ENCODE data around the gene MT1X.

MT1X gene

GRCh38 chr16:56677474-56677873 lies 4.8 kb upstream of the MT1X start:
- Histone ChIP-seq H4K8ac (ENCODE audit: low read depth, low read length) (no peak overlapping the region), H3K23ac (ENCODE audit: low read length) (no peak overlapping the region), H2BK120ac (ENCODE audit: insufficient read depth, low read length, poor library complexity) (no peak overlapping the region), H3K36me3 (ENCODE audit: control insufficient read depth in 1 of 2, insufficient read depth in 2 of 2, low read length in 2 of 2) (peaks cover 0 to 2% of the 10 kb centered on the region in 2 experiments), H4K91ac (ENCODE audit: low read depth, low read length) (no peak overlapping the region), H2BK12ac (ENCODE audit: low read length) (no peak overlapping the region), H3K14ac (ENCODE audit: low read length) (no peak overlapping the region), H3K79me2 (ENCODE audit: control insufficient read depth, insufficient read depth, low read length, poor library complexity) (peaks cover 1% of the 10 kb centered on the region), H2AK5ac (ENCODE audit: low read length) (no peak overlapping the region), H4K12ac (ENCODE audit: low read depth, low read length) (no peak overlapping the region), H3K9ac (ENCODE audit: low read length) (no peak overlapping the region), H3K18ac (ENCODE audit: low read length) (no peak overlapping the region), H3K4ac (ENCODE audit: low read depth, low read length) (no peak overlapping the region), H3K4me3 (ENCODE audit: low read depth, low read length) (no peak overlapping the region), H3K4me2 (ENCODE audit: low read length) (no peak overlapping the region), H3K9me3 (ENCODE audit: insufficient read depth, low read depth, low read length) (no peaks in the 10 kb centered on the region), H3K4me1 (ENCODE audit: control insufficient read depth in 1 of 2, insufficient read depth in 2 of 2, low read length in 2 of 2) (peaks cover 1 to 6% of the 10 kb centered on the region in 2 experiments), H2BK5ac (ENCODE audit: low read depth, low read length, poor library complexity) (no peak overlapping the region), H2AFZ (ENCODE audit: insufficient read depth, low read length, poor library complexity) (no peak overlapping the region), H3K27me3 (ENCODE audit: insufficient read depth, low read length) (peaks cover 22% of the 10 kb centered on the region), H3K27ac (ENCODE audit: low read depth, low read length) (no peak overlapping the region), H3K79me1 (ENCODE audit: low read length) (peaks cover 6% of the 10 kb centered on the region)
- no peak for DNase-seq
- no CpG with 5 or more reads among the region's 3 CpGs for WGBS (ENCODE audit: extremely low coverage, insufficient coverage, insufficient read length)

DNA sequence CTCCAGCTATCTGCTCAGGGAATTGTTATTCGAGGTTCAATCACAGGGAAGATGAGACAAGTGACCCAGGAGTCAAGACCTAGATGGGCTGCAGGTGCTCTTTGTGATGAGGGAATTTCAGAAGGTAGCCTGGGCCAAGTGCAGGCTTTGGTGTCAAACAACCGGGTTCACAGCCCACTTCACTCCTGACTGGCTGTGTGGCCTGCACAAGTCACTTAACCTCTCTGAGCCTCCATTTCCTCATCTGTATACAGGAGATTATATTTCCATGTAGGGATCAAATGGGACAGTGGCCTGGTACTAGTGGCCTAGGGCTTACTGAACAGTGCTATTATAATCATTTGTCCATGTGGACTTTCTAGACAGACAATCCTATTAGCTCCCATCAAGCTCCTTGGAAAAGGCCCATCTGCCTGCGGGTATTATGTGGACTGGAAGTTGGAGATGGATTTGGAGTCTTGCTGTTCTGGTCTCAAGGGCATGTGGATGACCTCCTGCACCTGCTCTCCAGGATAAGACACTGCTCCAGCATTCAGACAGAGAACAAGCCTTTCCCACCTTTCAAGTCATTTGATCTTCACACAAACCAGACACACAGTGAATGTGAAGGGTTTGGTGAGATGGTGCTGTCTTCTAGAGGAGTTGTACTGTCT lies 3.1 kb upstream of the MT1X start:
- no peak overlapping the region for H3K14ac ChIP-seq (ENCODE audit: low read length)
- no peak overlapping the region for H3K23ac ChIP-seq (ENCODE audit: low read length)
- H3K4me1 ChIP-seq (ENCODE audit: control insufficient read depth in 1 of 2, insufficient read depth in 2 of 2, low read length in 2 of 2), result peaks cover 4 to 10% of the 10 kb centered on the region in 2 experiments
- H3K9ac ChIP-seq (ENCODE audit: low read length), result no peak overlapping the region
- WGBS (ENCODE audit: extremely low coverage, insufficient coverage, insufficient read length), result no CpG with 5 or more reads among the region's 3 CpGs
- H4K91ac ChIP-seq (ENCODE audit: low read depth, low read length), result no peak overlapping the region
- no peak overlapping the region for H3K4me3 ChIP-seq (ENCODE audit: low read depth, low read length)
- H4K12ac ChIP-seq (ENCODE audit: low read depth, low read length), result no peak overlapping the region
- H2BK120ac ChIP-seq (ENCODE audit: insufficient read depth, low read length, poor library complexity), result no peak overlapping the region
- no peak overlapping the region for H3K27ac ChIP-seq (ENCODE audit: low read depth, low read length)
- H3K4me2 ChIP-seq (ENCODE audit: low read length), result no peak overlapping the region
- no peak overlapping the region for H3K18ac ChIP-seq (ENCODE audit: low read length)
- no peak overlapping the region for H3K4ac ChIP-seq (ENCODE audit: low read depth, low read length)
- no peak overlapping the region for H2AK5ac ChIP-seq (ENCODE audit: low read length)
- H3K79me1 ChIP-seq (ENCODE audit: low read length), result peaks cover 8% of the 10 kb centered on the region
- no peak for DNase-seq
- no peak overlapping the region for H4K8ac ChIP-seq (ENCODE audit: low read depth, low read length)
- peaks cover 18% of the 10 kb centered on the region for H3K27me3 ChIP-seq (ENCODE audit: insufficient read depth, low read length)
- H3K9me3 ChIP-seq (ENCODE audit: insufficient read depth, low read depth, low read length), result peaks cover 1% of the 10 kb centered on the region
- H2BK5ac ChIP-seq (ENCODE audit: low read depth, low read length, poor library complexity), result no peak overlapping the region
- no peaks in the 10 kb centered on the region for H3K36me3 ChIP-seq (ENCODE audit: control insufficient read depth in 1 of 2, insufficient read depth in 2 of 2, low read length in 2 of 2)
- no peak overlapping the region for H2AFZ ChIP-seq (ENCODE audit: insufficient read depth, low read length, poor library complexity)
- H3K79me2 ChIP-seq (ENCODE audit: control insufficient read depth, insufficient read depth, low read length, poor library complexity), result peaks cover 1% of the 10 kb centered on the region
- H2BK12ac ChIP-seq (ENCODE audit: low read length), result no peak overlapping the region

GRCh38 chr16:56679818-56680217 lies 2.5 kb upstream of the MT1X start:
- H3K14ac ChIP-seq (ENCODE audit: low read length), result no peak overlapping the region
- no peak overlapping the region for H2AFZ ChIP-seq (ENCODE audit: insufficient read depth, low read length, poor library complexity)
- no peak overlapping the region for H4K91ac ChIP-seq (ENCODE audit: low read depth, low read length)
- no peak overlapping the region for H3K27ac ChIP-seq (ENCODE audit: low read depth, low read length)
- no peak for DNase-seq
- H3K23ac ChIP-seq (ENCODE audit: low read length), result no peak overlapping the region
- H3K36me3 ChIP-seq (ENCODE audit: control insufficient read depth in 1 of 2, insufficient read depth in 2 of 2, low read length in 2 of 2), result no peaks in the 10 kb centered on the region
- peaks cover 18% of the 10 kb centered on the region for H3K27me3 ChIP-seq (ENCODE audit: insufficient read depth, low read length)
- no peak overlapping the region for H3K4me3 ChIP-seq (ENCODE audit: low read depth, low read length)
- no peak overlapping the region for H4K12ac ChIP-seq (ENCODE audit: low read depth, low read length)
- H2BK5ac ChIP-seq (ENCODE audit: low read depth, low read length, poor library complexity), result no peak overlapping the region
- H3K79me1 ChIP-seq (ENCODE audit: low read length), result peaks cover 8% of the 10 kb centered on the region
- no peak overlapping the region for H3K18ac ChIP-seq (ENCODE audit: low read length)
- H3K79me2 ChIP-seq (ENCODE audit: control insufficient read depth, insufficient read depth, low read length, poor library complexity), result peaks cover 1% of the 10 kb centered on the region
- no peak overlapping the region for H4K8ac ChIP-seq (ENCODE audit: low read depth, low read length)
- H2BK12ac ChIP-seq (ENCODE audit: low read length), result no peak overlapping the region
- H2AK5ac ChIP-seq (ENCODE audit: low read length), result no peak overlapping the region
- H3K4me2 ChIP-seq (ENCODE audit: low read length), result no peak overlapping the region
- no peak overlapping the region for H3K9ac ChIP-seq (ENCODE audit: low read length)
- WGBS (ENCODE audit: extremely low coverage, insufficient coverage, insufficient read length), result no CpG with 5 or more reads among the region's 6 CpGs
- H3K9me3 ChIP-seq (ENCODE audit: insufficient read depth, low read depth, low read length), result peaks cover 1% of the 10 kb centered on the region
- H2BK120ac ChIP-seq (ENCODE audit: insufficient read depth, low read length, poor library complexity), result no peak overlapping the region
- H3K4me1 ChIP-seq (ENCODE audit: control insufficient read depth in 1 of 2, insufficient read depth in 2 of 2, low read length in 2 of 2), result peaks cover 4 to 10% of the 10 kb centered on the region in 2 experiments
- no peak overlapping the region for H3K4ac ChIP-seq (ENCODE audit: low read depth, low read length)

- WGBS (ENCODE audit: extremely low coverage, insufficient coverage, insufficient read length), result no CpG with 5 or more reads among the region's 8 CpGs
Observed at GRCh38 chr16:56682703-56683397, 580 bp downstream of the MT1X start.

More at GRCh38 chr16:56682703-56683397, 580 bp downstream of the MT1X start:
- H3K79me1 ChIP-seq (ENCODE audit: low read length), result peaks cover 8% of the 10 kb centered on the region
- H2BK120ac ChIP-seq (ENCODE audit: insufficient read depth, low read length, poor library complexity), result no peak overlapping the region
- H3K27ac ChIP-seq (ENCODE audit: low read depth, low read length), result no peak overlapping the region
- DNase-seq, result no peak
- no peak overlapping the region for H3K4ac ChIP-seq (ENCODE audit: low read depth, low read length)
- H3K9ac ChIP-seq (ENCODE audit: low read length), result peak overlapping the region; percentile 77
- H2AFZ ChIP-seq (ENCODE audit: insufficient read depth, low read length, poor library complexity), result peak overlapping the region; percentile 63
- H3K4me3 ChIP-seq (ENCODE audit: low read depth, low read length), result peak overlapping the region; percentile 67
- no peaks in the 10 kb centered on the region for H3K27me3 ChIP-seq (ENCODE audit: insufficient read depth, low read length)
- H3K9me3 ChIP-seq (ENCODE audit: insufficient read depth, low read depth, low read length), result peaks cover 1% of the 10 kb centered on the region
- H3K36me3 ChIP-seq (ENCODE audit: control insufficient read depth in 1 of 2, insufficient read depth in 2 of 2, low read length in 2 of 2), result no peaks in the 10 kb centered on the region
- H4K91ac ChIP-seq (ENCODE audit: low read depth, low read length), result peak overlapping the region; percentile 16
- H4K8ac ChIP-seq (ENCODE audit: low read depth, low read length), result peak overlapping the region; percentile 1
- H3K4me2 ChIP-seq (ENCODE audit: low read length), result peak overlapping the region; percentile 87
- no peak overlapping the region for H2AK5ac ChIP-seq (ENCODE audit: low read length)
- no peak overlapping the region for H3K23ac ChIP-seq (ENCODE audit: low read length)
- no peak overlapping the region for H4K12ac ChIP-seq (ENCODE audit: low read depth, low read length)
- no peak overlapping the region for H2BK5ac ChIP-seq (ENCODE audit: low read depth, low read length, poor library complexity)
- no peak overlapping the region for H3K18ac ChIP-seq (ENCODE audit: low read length)
- H3K79me2 ChIP-seq (ENCODE audit: control insufficient read depth, insufficient read depth, low read length, poor library complexity), result peaks cover 1% of the 10 kb centered on the region
- no peak overlapping the region for H2BK12ac ChIP-seq (ENCODE audit: low read length)
- peak overlapping the region; percentile 72 for H3K14ac ChIP-seq (ENCODE audit: low read length)
- H3K4me1 ChIP-seq (ENCODE audit: control insufficient read depth in 1 of 2, insufficient read depth in 2 of 2, low read length in 2 of 2), result peaks cover 4 to 10% of the 10 kb centered on the region in 2 experiments

Data from trophoblast cell (in vitro differentiated cells and primary cell).